Activated gamma-delta T cell (primary cell): Measurements from ENCODE around the gene KAZN.

Experiments used
- DNase-seq: peaks from one replicate; lab custom pipeline; 2025; lab: John Stamatoyannopoulos, UW

KAZN gene

GRCh38 chr1:14887044-14887566 is 288.6 kb downstream of the KAZN start:
- no peak for DNase-seq

GRCh38 chr1:14887764-14888350 is 289.4 kb downstream of the KAZN start:
- DNase-seq, result no peak

- DNase-seq, result no peak
Observed at GRCh38 chr1:14888374-14888773, 289.9 kb downstream of the KAZN start.

- DNase-seq, result no peak
Observed at GRCh38 chr1:14889825-14890440, 291.4 kb downstream of the KAZN start.

- no peak for DNase-seq
Observed at GRCh38 chr1:14891991-14892390, 293.5 kb downstream of the KAZN start.

GRCh38 chr1:14894811-14895560 is 296.5 kb downstream of the KAZN start:
- no peak for DNase-seq

- DNase-seq, result no peak
Observed at GRCh38 chr1:14895727-14896126, 297.2 kb downstream of the KAZN start.

GRCh38 chr1:14896381-14897079 is 298.0 kb downstream of the KAZN start:
- no peak for DNase-seq

- DNase-seq, result no peak
Observed at GRCh38 chr1:14897080-14897449, 298.6 kb downstream of the KAZN start.

- DNase-seq, result no peak
Observed at GRCh38 chr1:14897547-14897946, 299.1 kb downstream of the KAZN start.

- no peak for DNase-seq
Observed at GRCh38 chr1:14897997-14898645, 299.6 kb downstream of the KAZN start.

GRCh38 chr1:14899686-14900085 is 301.2 kb downstream of the KAZN start:
- DNase-seq, result no peak

- DNase-seq, result no peak
Observed at GRCh38 chr1:14901371-14901954, 303.0 kb downstream of the KAZN start.

- DNase-seq, result no peak
Observed at GRCh38 chr1:14903922-14904321, 305.4 kb downstream of the KAZN start.

- DNase-seq, result no peak
Observed at GRCh38 chr1:14906665-14907064, 308.2 kb downstream of the KAZN start.

GRCh38 chr1:14907416-14907815 is 308.9 kb downstream of the KAZN start:
- DNase-seq, result no peak

- DNase-seq, result no peak
Observed at GRCh38 chr1:14909273-14909672, 310.8 kb downstream of the KAZN start.

GRCh38 chr1:14909920-14910460 is 311.5 kb downstream of the KAZN start:
- no peak for DNase-seq

- DNase-seq, result no peak
Observed at GRCh38 chr1:14910984-14911721, 312.7 kb downstream of the KAZN start.

- no peak for DNase-seq
Observed at GRCh38 chr1:14912839-14913481, 314.5 kb downstream of the KAZN start.
